Astrocyte (in vitro differentiated cells and primary cell): Measurements from ENCODE around the gene LBR. TPM values are rescaled to one million over a fixed set of nuclear protein-coding genes. Genes with fewer than 3 reads are reported as not detected.

Experiments used
- DNase-seq: peaks from one replicate; pipeline ENCODE4 v3.0.0-alpha.2; 2010; ENCODE audit warnings: low read depth
- FAIRE-seq: peaks from 2 replicates; lab custom pipeline; 2011; peaks lifted over from hg19 to GRCh38; lab: Jason Lieb, UNC
- H2AFZ ChIP-seq: 2 replicates; pipeline ENCODE4 v1.6.0; 2012; ENCODE audit warnings: low read depth, low read length, inconsistent platforms
- H3K27ac ChIP-seq: 2 replicates; pipeline ENCODE4 v1.5.1; 2011; ENCODE audit warnings: low read depth, low read length, inconsistent platforms
- H3K27me3 ChIP-seq: 2 replicates; pipeline ENCODE4 v1.6.0; 2011; ENCODE audit warnings: low read length, inconsistent platforms; ENCODE audit not compliant: insufficient read depth
- H3K36me3 ChIP-seq: 2 replicates; pipeline ENCODE4 v1.5.1; 2011; ENCODE audit warnings: low read length, inconsistent platforms; ENCODE audit not compliant: insufficient read depth
- H3K4me1 ChIP-seq: 2 replicates; pipeline ENCODE4 v1.5.1; 2011; ENCODE audit warnings: low read length, inconsistent platforms; ENCODE audit not compliant: insufficient read depth
- H3K4me2 ChIP-seq: 2 replicates; pipeline ENCODE4 v1.6.0; 2012; ENCODE audit warnings: low read length, inconsistent platforms
- H3K4me3 ChIP-seq: 2 replicates; pipeline ENCODE4 v1.5.1; 2011; ENCODE audit warnings: low read depth, mild to moderate bottlenecking, low read length, inconsistent platforms; ENCODE audit not compliant: insufficient read depth
- H3K79me2 ChIP-seq: 2 replicates; pipeline ENCODE4 v1.6.0; 2012; ENCODE audit warnings: mild to moderate bottlenecking, low read length, inconsistent platforms; ENCODE audit not compliant: insufficient read depth
- H3K9ac ChIP-seq: 2 replicates; pipeline ENCODE4 v1.6.0; 2012; ENCODE audit warnings: mild to moderate bottlenecking, low read length, inconsistent platforms
- H3K9me3 ChIP-seq: 2 replicates; pipeline ENCODE4 v1.5.1; 2012; ENCODE audit warnings: low read depth, mild to moderate bottlenecking, low read length, inconsistent platforms; ENCODE audit not compliant: insufficient read depth
- H4K20me1 ChIP-seq: 2 replicates; pipeline ENCODE4 v1.6.0; 2012; ENCODE audit warnings: low read length, inconsistent platforms; ENCODE audit not compliant: insufficient read depth
- H3K27ac Mint-ChIP-seq: one replicate; pipeline ENCODE4 v1.8.0; 2021; ENCODE audit warnings: mild to moderate bottlenecking, mixed read lengths; ENCODE audit not compliant: unreplicated experiment
- H3K27me3 Mint-ChIP-seq: one replicate; pipeline ENCODE4 v1.8.0; 2021; ENCODE audit warnings: low read depth, mixed read lengths; ENCODE audit not compliant: unreplicated experiment
- H3K36me3 Mint-ChIP-seq: one replicate; pipeline ENCODE4 v1.8.0; 2021; ENCODE audit warnings: low read depth, mixed read lengths; ENCODE audit not compliant: unreplicated experiment
- H3K4me1 Mint-ChIP-seq: one replicate; pipeline ENCODE4 v1.8.0; 2021; ENCODE audit warnings: low read depth, mixed read lengths; ENCODE audit not compliant: unreplicated experiment
- H3K4me3 Mint-ChIP-seq: one replicate; pipeline ENCODE4 v1.8.0; 2021; ENCODE audit warnings: mild to moderate bottlenecking, moderate library complexity, mixed read lengths; ENCODE audit not compliant: unreplicated experiment
- H3K9me3 Mint-ChIP-seq: one replicate; pipeline ENCODE4 v1.8.0; 2021; ENCODE audit warnings: mild to moderate bottlenecking, mixed read lengths; ENCODE audit not compliant: unreplicated experiment
- EZH2 ChIP-seq: IDR thresholded peaks from 2 replicates; pipeline ENCODE4 v1.6.1; 2012; ENCODE audit warnings: mild to moderate bottlenecking, low read length, inconsistent platforms; ENCODE audit not compliant: insufficient read depth
- total RNA-seq: library from RNA; stranded (reverse); gene quantifications from 2 replicates; pipeline ENCODE4 v1.2.1, GENCODE V29; 2021
- TF ChIP-seq, protein P1 (sequence below): IDR thresholded peaks from 2 replicates; pipeline ENCODE4 v1.5.1; 2011; ENCODE audit warnings: low read depth, mild to moderate bottlenecking, inconsistent platforms, low read length, moderate library complexity; ENCODE audit not compliant: insufficient read depth

The LBR gene
- total RNA-seq, 1 donor from 2014 or later = 42.6 TPM

- H2AFZ ChIP-seq = peak overlapping the region; percentile 45
- H4K20me1 ChIP-seq = no peaks in the 10 kb centered on the region
- Mint-ChIP-seq H3K4me1 (peaks cover 29% of the 10 kb centered on the region), H3K4me3 (no peak overlapping the region), H3K9me3 (no peaks in the 10 kb centered on the region), H3K27me3 (peaks cover 5% of the 10 kb centered on the region), H3K27ac (no peak overlapping the region), H3K36me3 (no peaks in the 10 kb centered on the region)
- DNase-seq (no peak), FAIRE-seq (no peak)
- H3K9ac ChIP-seq = no peak overlapping the region
- no peaks in the 10 kb centered on the region for H3K79me2 ChIP-seq
- peak overlapping the region; percentile 50 for H3K4me2 ChIP-seq
- H3K27ac ChIP-seq = no peak overlapping the region
- no peaks in the 10 kb centered on the region for H3K27me3 ChIP-seq
- H3K36me3 ChIP-seq = no peaks in the 10 kb centered on the region
- TF ChIP-seq, protein P1, sequence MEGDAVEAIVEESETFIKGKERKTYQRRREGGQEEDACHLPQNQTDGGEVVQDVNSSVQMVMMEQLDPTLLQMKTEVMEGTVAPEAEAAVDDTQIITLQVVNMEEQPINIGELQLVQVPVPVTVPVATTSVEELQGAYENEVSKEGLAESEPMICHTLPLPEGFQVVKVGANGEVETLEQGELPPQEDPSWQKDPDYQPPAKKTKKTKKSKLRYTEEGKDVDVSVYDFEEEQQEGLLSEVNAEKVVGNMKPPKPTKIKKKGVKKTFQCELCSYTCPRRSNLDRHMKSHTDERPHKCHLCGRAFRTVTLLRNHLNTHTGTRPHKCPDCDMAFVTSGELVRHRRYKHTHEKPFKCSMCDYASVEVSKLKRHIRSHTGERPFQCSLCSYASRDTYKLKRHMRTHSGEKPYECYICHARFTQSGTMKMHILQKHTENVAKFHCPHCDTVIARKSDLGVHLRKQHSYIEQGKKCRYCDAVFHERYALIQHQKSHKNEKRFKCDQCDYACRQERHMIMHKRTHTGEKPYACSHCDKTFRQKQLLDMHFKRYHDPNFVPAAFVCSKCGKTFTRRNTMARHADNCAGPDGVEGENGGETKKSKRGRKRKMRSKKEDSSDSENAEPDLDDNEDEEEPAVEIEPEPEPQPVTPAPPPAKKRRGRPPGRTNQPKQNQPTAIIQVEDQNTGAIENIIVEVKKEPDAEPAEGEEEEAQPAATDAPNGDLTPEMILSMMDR = no peak
- no peak for TF ChIP-seq EZH2
- H3K4me3 ChIP-seq = no peak overlapping the region
- no peaks in the 10 kb centered on the region for H3K9me3 ChIP-seq
- H3K4me1 ChIP-seq = peaks cover 29% of the 10 kb centered on the region
Measured at GRCh38 chr1:225464851-225465792, 37.3 kb upstream of the LBR start.

DNA sequence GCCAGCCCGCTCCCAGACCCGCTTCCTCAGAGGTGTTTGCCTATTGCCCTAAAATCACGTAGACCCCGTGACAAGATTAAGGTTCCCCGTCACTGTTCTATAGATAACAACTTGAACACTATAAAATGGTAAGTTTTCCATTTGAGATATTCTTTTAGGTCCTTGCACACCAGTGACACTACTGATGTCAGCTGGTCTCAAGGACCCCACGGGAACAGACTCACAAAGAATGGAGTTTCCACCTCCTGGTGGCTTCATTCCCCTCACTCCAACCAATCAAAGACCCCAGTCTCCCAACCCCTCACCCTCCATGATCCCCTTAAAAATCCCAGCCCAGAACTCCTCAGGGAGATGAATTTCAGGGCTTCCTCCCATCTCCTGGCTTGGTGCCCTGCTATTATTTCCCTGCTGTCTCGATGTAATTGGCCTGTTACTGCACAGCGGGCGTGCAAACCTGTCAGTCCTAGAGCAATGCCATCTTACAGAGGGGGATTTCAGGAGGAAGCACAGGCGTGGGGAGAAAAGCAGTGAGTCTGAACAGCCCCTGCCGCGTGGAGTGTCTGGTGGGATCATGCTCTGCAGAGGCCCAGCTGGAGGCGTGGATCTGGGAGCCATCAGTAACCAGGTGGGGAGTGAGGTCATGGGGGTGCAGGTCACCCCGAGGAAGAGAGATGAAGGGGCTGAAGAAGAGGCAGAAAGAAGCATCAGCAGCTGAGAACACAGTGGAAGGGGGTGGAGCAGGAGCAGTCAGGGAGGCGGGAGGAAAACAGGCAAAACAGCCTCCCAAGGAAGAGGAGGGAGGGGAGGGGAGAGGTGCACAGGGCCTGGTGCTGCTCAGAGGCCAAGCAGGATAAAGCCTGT, 35.1 kb upstream of the LBR start:
- Histone ChIP-seq H3K9me3 (no peaks in the 10 kb centered on the region), H3K4me1 (peaks cover 42% of the 10 kb centered on the region), H3K9ac (no peak overlapping the region), H3K27me3 (no peaks in the 10 kb centered on the region), H3K79me2 (no peaks in the 10 kb centered on the region), H3K27ac (no peak overlapping the region), H3K36me3 (no peaks in the 10 kb centered on the region), H3K4me2 (no peak overlapping the region), H2AFZ (no peak overlapping the region), H3K4me3 (no peak overlapping the region), H4K20me1 (no peaks in the 10 kb centered on the region)
- no peaks in the 10 kb centered on the region for H3K36me3 Mint-ChIP-seq
- peaks cover 5% of the 10 kb centered on the region for H3K27me3 Mint-ChIP-seq
- DNase-seq (no peak), FAIRE-seq (no peak)
- TF ChIP-seq, protein P1 = no peak
- no peak for TF ChIP-seq EZH2
- peaks cover 48% of the 10 kb centered on the region for H3K4me1 Mint-ChIP-seq
- H3K27ac Mint-ChIP-seq = no peak overlapping the region
- H3K4me3 Mint-ChIP-seq = peak overlapping the region; percentile 34
- H3K9me3 Mint-ChIP-seq = no peaks in the 10 kb centered on the region
